ENCODE results near the gene FOSL1. TPM values are rescaled to one million over a fixed set of nuclear protein-coding genes. Genes with fewer than 3 reads are reported as not detected.

The FOSL1 gene
- total and polyA plus RNA-seq, 2 of the 13 experiments (the other 11 are each of a cell fraction or from before 2014, with no cell fraction given) = 4.0 to 4.1 TPM

DNA sequence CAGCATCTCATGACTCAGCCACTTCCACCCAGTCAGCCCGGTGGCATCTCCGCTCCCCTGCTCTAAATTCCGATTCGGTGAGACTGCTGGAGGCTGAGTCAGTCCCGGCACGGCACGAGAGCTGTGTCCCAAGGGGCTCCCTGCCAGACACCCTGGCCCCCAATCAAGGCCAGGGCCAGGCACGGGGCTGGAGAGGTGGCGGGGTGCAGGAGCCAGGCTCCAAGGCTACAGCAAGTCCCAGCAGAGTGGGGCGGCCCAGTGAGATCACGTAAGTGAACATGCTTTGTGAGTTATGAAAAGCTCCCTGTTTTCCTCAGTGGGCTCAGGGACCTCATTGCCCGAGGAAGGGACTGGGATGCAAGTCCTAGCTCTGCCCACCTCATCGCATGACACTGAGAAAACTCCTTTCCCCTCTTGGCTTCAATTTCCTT lies 15.6 kb upstream of the FOSL1 start (continued):
- TF ChIP-seq, protein P1, sequence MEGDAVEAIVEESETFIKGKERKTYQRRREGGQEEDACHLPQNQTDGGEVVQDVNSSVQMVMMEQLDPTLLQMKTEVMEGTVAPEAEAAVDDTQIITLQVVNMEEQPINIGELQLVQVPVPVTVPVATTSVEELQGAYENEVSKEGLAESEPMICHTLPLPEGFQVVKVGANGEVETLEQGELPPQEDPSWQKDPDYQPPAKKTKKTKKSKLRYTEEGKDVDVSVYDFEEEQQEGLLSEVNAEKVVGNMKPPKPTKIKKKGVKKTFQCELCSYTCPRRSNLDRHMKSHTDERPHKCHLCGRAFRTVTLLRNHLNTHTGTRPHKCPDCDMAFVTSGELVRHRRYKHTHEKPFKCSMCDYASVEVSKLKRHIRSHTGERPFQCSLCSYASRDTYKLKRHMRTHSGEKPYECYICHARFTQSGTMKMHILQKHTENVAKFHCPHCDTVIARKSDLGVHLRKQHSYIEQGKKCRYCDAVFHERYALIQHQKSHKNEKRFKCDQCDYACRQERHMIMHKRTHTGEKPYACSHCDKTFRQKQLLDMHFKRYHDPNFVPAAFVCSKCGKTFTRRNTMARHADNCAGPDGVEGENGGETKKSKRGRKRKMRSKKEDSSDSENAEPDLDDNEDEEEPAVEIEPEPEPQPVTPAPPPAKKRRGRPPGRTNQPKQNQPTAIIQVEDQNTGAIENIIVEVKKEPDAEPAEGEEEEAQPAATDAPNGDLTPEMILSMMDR (CRISPR knock-in tag; IDR thresholded peaks at IDR 0.05) = no peak
- TF ChIP-seq JUN (CRISPR knock-in tag; IDR thresholded peaks at IDR 0.05) = 0 out of 2 replicates have a peak, but pooled peaks have one; percentile 50
- TF ChIP-seq, protein P2, sequence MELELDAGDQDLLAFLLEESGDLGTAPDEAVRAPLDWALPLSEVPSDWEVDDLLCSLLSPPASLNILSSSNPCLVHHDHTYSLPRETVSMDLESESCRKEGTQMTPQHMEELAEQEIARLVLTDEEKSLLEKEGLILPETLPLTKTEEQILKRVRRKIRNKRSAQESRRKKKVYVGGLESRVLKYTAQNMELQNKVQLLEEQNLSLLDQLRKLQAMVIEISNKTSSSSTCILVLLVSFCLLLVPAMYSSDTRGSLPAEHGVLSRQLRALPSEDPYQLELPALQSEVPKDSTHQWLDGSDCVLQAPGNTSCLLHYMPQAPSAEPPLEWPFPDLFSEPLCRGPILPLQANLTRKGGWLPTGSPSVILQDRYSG (CRISPR knock-in tag; IDR thresholded peaks at IDR 0.05) = no peak
- TF ChIP-seq, protein P3, sequence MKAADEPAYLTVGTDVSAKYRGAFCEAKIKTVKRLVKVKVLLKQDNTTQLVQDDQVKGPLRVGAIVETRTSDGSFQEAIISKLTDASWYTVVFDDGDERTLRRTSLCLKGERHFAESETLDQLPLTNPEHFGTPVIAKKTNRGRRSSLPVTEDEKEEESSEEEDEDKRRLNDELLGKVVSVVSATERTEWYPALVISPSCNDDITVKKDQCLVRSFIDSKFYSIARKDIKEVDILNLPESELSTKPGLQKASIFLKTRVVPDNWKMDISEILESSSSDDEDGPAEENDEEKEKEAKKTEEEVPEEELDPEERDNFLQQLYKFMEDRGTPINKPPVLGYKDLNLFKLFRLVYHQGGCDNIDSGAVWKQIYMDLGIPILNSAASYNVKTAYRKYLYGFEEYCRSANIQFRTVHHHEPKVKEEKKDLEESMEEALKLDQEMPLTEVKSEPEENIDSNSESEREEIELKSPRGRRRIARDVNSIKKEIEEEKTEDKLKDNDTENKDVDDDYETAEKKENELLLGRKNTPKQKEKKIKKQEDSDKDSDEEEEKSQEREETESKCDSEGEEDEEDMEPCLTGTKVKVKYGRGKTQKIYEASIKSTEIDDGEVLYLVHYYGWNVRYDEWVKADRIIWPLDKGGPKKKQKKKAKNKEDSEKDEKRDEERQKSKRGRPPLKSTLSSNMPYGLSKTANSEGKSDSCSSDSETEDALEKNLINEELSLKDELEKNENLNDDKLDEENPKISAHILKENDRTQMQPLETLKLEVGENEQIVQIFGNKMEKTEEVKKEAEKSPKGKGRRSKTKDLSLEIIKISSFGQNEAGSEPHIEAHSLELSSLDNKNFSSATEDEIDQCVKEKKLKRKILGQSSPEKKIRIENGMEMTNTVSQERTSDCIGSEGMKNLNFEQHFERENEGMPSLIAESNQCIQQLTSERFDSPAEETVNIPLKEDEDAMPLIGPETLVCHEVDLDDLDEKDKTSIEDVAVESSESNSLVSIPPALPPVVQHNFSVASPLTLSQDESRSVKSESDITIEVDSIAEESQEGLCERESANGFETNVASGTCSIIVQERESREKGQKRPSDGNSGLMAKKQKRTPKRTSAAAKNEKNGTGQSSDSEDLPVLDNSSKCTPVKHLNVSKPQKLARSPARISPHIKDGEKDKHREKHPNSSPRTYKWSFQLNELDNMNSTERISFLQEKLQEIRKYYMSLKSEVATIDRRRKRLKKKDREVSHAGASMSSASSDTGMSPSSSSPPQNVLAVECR (CRISPR knock-in tag; IDR thresholded peaks at IDR 0.05; ENCODE audit: borderline replicate concordance) = peak; percentile 18; the same call in 1 of the 2 replicates
- TF ChIP-seq MAFK (conservative IDR thresholded peaks at IDR 0.05 in 1 of 2, IDR thresholded peaks at IDR 0.05 in 1 of 2; ENCODE audit: low read length in 2 of 2) = peak; percentile 37 to 60; a peak in 2 of 4 replicates
- TF ChIP-seq SIX1 (CRISPR knock-in tag; IDR thresholded peaks at IDR 0.05; ENCODE audit: borderline replicate concordance) = no peak
- no peak for TF ChIP-seq ZMAT3 (CRISPR knock-in tag; conservative IDR thresholded peaks at IDR 0.05)
- TF ChIP-seq, protein P4, sequence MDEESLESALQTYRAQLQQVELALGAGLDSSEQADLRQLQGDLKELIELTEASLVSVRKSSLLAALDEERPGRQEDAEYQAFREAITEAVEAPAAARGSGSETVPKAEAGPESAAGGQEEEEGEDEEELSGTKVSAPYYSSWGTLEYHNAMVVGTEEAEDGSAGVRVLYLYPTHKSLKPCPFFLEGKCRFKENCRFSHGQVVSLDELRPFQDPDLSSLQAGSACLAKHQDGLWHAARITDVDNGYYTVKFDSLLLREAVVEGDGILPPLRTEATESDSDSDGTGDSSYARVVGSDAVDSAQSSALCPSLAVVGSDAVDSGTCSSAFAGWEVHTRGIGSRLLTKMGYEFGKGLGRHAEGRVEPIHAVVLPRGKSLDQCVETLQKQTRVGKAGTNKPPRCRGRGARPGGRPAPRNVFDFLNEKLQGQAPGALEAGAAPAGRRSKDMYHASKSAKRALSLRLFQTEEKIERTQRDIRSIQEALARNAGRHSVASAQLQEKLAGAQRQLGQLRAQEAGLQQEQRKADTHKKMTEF (CRISPR knock-in tag; IDR thresholded peaks at IDR 0.05) = peak; percentile 40; the same call in 1 of the 2 replicates
- no peak for TF ChIP-seq ZFP41 (CRISPR knock-in tag; IDR thresholded peaks at IDR 0.05; ENCODE audit: borderline replicate concordance)
- no peak for TF ChIP-seq SRF (IDR thresholded peaks at IDR 0.05; ENCODE audit: low read depth, low read length)
- TF ChIP-seq, protein P5, sequence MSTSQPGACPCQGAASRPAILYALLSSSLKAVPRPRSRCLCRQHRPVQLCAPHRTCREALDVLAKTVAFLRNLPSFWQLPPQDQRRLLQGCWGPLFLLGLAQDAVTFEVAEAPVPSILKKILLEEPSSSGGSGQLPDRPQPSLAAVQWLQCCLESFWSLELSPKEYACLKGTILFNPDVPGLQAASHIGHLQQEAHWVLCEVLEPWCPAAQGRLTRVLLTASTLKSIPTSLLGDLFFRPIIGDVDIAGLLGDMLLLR (CRISPR knock-in tag; IDR thresholded peaks at IDR 0.05) = no peak
- TF ChIP-seq PCBP1 (IDR thresholded peaks at IDR 0.05; ENCODE audit: borderline replicate concordance, low read depth, low read length) = no peak
- TF ChIP-seq, protein P6, sequence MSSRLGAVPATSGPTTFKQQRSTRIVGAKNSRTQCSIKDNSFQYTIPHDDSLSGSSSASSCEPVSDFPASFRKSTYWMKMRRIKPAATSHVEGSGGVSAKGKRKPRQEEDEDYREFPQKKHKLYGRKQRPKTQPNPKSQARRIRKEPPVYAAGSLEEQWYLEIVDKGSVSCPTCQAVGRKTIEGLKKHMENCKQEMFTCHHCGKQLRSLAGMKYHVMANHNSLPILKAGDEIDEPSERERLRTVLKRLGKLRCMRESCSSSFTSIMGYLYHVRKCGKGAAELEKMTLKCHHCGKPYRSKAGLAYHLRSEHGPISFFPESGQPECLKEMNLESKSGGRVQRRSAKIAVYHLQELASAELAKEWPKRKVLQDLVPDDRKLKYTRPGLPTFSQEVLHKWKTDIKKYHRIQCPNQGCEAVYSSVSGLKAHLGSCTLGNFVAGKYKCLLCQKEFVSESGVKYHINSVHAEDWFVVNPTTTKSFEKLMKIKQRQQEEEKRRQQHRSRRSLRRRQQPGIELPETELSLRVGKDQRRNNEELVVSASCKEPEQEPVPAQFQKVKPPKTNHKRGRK (CRISPR knock-in tag; IDR thresholded peaks at IDR 0.05) = no peak
- 0 out of 2 replicates have a peak, but pooled peaks have one; percentile 48 for TF ChIP-seq DNMT3B (CRISPR knock-in tag; conservative IDR thresholded peaks at IDR 0.05)
- no peak for TF ChIP-seq PAWR (CRISPR knock-in tag; IDR thresholded peaks at IDR 0.05; ENCODE audit: borderline replicate concordance)
- TF ChIP-seq, protein P7, sequence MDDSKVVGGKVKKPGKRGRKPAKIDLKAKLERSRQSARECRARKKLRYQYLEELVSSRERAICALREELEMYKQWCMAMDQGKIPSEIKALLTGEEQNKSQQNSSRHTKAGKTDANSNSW (CRISPR knock-in tag; IDR thresholded peaks at IDR 0.05; ENCODE audit: borderline replicate concordance) = no peak
- TF ChIP-seq, protein P8, sequence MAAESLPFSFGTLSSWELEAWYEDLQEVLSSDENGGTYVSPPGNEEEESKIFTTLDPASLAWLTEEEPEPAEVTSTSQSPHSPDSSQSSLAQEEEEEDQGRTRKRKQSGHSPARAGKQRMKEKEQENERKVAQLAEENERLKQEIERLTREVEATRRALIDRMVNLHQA (CRISPR knock-in tag; IDR thresholded peaks at IDR 0.05) = no peak
- 0 out of 2 replicates have a peak, but pooled peaks have one; percentile 23 for TF ChIP-seq MED1 (CRISPR knock-in tag; IDR thresholded peaks at IDR 0.05)
